Liver (tissue), 9 donors: ENCODE results near the gene TREX2. TPM values are rescaled to one million over a fixed set of nuclear protein-coding genes. Genes with fewer than 3 reads are reported as not detected.

Source experiments
- DNase-seq: peaks from one replicate; pipeline ENCODE4 v3.0.0-alpha.2; 2017; ENCODE audit warnings: low spot score
- H3K27ac ChIP-seq, 2 donors: one replicate each; pipeline ENCODE4 v1.7.0; 2013; ENCODE audit warnings: inconsistent platforms in 2 of 2, low read length in 2 of 2, control low read depth in 1 of 2, low read depth in 1 of 2, mild to moderate bottlenecking in 1 of 2
- H3K27me3 ChIP-seq, 4 donors: one replicate each; pipeline versions ENCODE4 v1.6.1 to v1.7.0; 2013; ENCODE audit warnings: low read length in 3 of 4, inconsistent platforms in 1 of 4, mild to moderate bottlenecking in 1 of 4, moderate library complexity in 1 of 4; ENCODE audit not compliant: control insufficient read depth in 4 of 4, insufficient read depth in 4 of 4
- H3K36me3 ChIP-seq, 4 donors: one replicate each; pipeline versions ENCODE4 v1.6.1 to v1.7.0; 2013; ENCODE audit warnings: low read length in 3 of 4, mild to moderate bottlenecking in 3 of 4, low read depth in 1 of 4, moderate library complexity in 1 of 4; ENCODE audit not compliant: control insufficient read depth in 4 of 4, insufficient read depth in 3 of 4
- H3K4me1 ChIP-seq, 4 donors: one replicate each; pipeline versions ENCODE4 v1.6.1 to v1.7.0; 2013; ENCODE audit warnings: low read length in 3 of 4, mild to moderate bottlenecking in 3 of 4, moderate library complexity in 1 of 4; ENCODE audit not compliant: control insufficient read depth in 4 of 4, insufficient read depth in 4 of 4
- H3K4me3 ChIP-seq, 3 donors: one replicate each; pipeline versions ENCODE4 v1.6.1 to v1.7.0; 2013; ENCODE audit warnings: low read length in 3 of 3, control low read depth in 1 of 3, low read depth in 1 of 3, mild to moderate bottlenecking in 1 of 3
- H3K9ac ChIP-seq, 2 donors: one replicate each; pipeline ENCODE4 v1.7.0; 2013; ENCODE audit warnings: low read length in 2 of 2, mild to moderate bottlenecking in 2 of 2, moderate library complexity in 2 of 2, control low read depth in 1 of 2, low read depth in 1 of 2
- H3K9me3 ChIP-seq, 4 donors: one replicate each; pipeline versions ENCODE4 v1.6.1 to v1.7.0; 2013; ENCODE audit warnings: low read length in 3 of 4; ENCODE audit not compliant: control insufficient read depth in 4 of 4
- EGR1 ChIP-seq, 2 donors: IDR thresholded peaks; 2 replicates each; pipeline ENCODE4 v1.6.1; 2016 to 2018; ENCODE audit warnings: antibody characterized with exemption in 2 of 2, low read depth in 2 of 2
- FOXA1 ChIP-seq: IDR thresholded peaks from 2 replicates; pipeline ENCODE4 v1.6.1; 2016; ENCODE audit warnings: antibody characterized with exemption
- FOXA2 ChIP-seq: IDR thresholded peaks from 2 replicates; pipeline ENCODE4 v1.6.1; 2016; ENCODE audit warnings: antibody characterized with exemption
- GABPA ChIP-seq, 2 donors: IDR thresholded peaks in 1 of 2; conservative IDR thresholded peaks in 1 of 2; 2 replicates each; pipeline ENCODE4 v1.6.1; 2016; ENCODE audit warnings: antibody characterized with exemption in 2 of 2, mild to moderate bottlenecking in 1 of 2, moderate library complexity in 1 of 2
- HNF4A ChIP-seq, 2 donors: conservative IDR thresholded peaks; 2 replicates each; pipeline ENCODE4 v1.6.1; 2016; ENCODE audit warnings: antibody characterized with exemption in 2 of 2, mild to moderate bottlenecking in 2 of 2
- HNF4G ChIP-seq: IDR thresholded peaks from 2 replicates; pipeline ENCODE4 v1.6.1; 2016; ENCODE audit warnings: antibody characterized with exemption
- JUND ChIP-seq, 2 donors: IDR thresholded peaks; 2 replicates each; pipeline ENCODE4 v1.6.1; 2016; ENCODE audit warnings: antibody characterized with exemption in 2 of 2
- NR2F2 ChIP-seq: IDR thresholded peaks from 2 replicates; pipeline ENCODE4 v1.6.1; 2016; ENCODE audit warnings: antibody characterized with exemption
- RAD21 ChIP-seq, 2 donors: IDR thresholded peaks; 2 replicates each; pipeline ENCODE4 v1.6.1; 2016; ENCODE audit warnings: antibody characterized with exemption in 2 of 2, mild to moderate bottlenecking in 2 of 2
- RXRA ChIP-seq, 2 donors: IDR thresholded peaks; 2 replicates each; pipeline ENCODE4 v1.6.1; 2017 to 2018; ENCODE audit warnings: antibody characterized with exemption in 2 of 2, mild to moderate bottlenecking in 1 of 2
- SP1 ChIP-seq: IDR thresholded peaks from 2 replicates; pipeline ENCODE4 v1.6.1; 2018; ENCODE audit warnings: antibody characterized with exemption, mild to moderate bottlenecking
- TAF1 ChIP-seq: conservative IDR thresholded peaks from 2 replicates; pipeline ENCODE4 v1.6.1; 2016; ENCODE audit warnings: antibody characterized with exemption, mild to moderate bottlenecking
- YY1 ChIP-seq: IDR thresholded peaks from 2 replicates; pipeline ENCODE4 v1.6.1; 2016; ENCODE audit warnings: antibody characterized with exemption, mild to moderate bottlenecking
- WGBS: extraction: QIAGEN DNeasy Blood & Tissue Kit; methylation state at CpG from one replicate; pipeline ENCODE4 v1.1.7; 2013; 5-methylcytosine and 5-hydroxymethylcytosine counted together
- polyA plus RNA-seq, 2 donors: library from polyadenylated mRNA; stranded (reverse) in 1 of 2; unstranded in 1 of 2; fragments of 200-250 nt in 1 of 2; fragments of >200 nt in 1 of 2; fragmentation: Nextera tagmentation in 1 of 2; extraction: Ambion mirVana in 1 of 2; gene quantifications; one replicate each; pipeline versions ENCODE4 v1.2.1 to v1.2.3, GENCODE V29; 2013 to 2015
- total RNA-seq, 2 donors: library from RNA; depleted of rRNA; stranded (reverse); fragments of >200 nt; gene quantifications; one replicate each; pipeline ENCODE4 v1.2.3, GENCODE V29; 2014
- TF ChIP-seq, protein P1 (sequence below): IDR thresholded peaks from 2 replicates; pipeline ENCODE4 v1.6.1; 2016; ENCODE audit warnings: antibody characterized with exemption
- TF ChIP-seq, protein P2 (sequence below): IDR thresholded peaks from 2 replicates; pipeline ENCODE4 v1.6.1; 2016; ENCODE audit warnings: antibody characterized with exemption, mild to moderate bottlenecking
- TF ChIP-seq, protein P3 (sequence below): fragments of 150-350 bp; IDR thresholded peaks from 2 replicates; pipeline ENCODE4 v1.5.1; 2017; ENCODE audit warnings: improper control_type of control experiment, low read depth, low read length; ENCODE audit not compliant: missing input control
- TF ChIP-seq, protein P4 (sequence below): IDR thresholded peaks from 2 replicates; pipeline ENCODE4 v1.6.1; 2016; ENCODE audit warnings: antibody characterized with exemption
- TF ChIP-seq, protein P5 (sequence below): IDR thresholded peaks from 2 replicates; pipeline ENCODE4 v1.6.1; 2016; ENCODE audit warnings: antibody characterized with exemption
- donor health status: healthy.
- donor health status: healthy.
- donor health status: healthy.
- donor health status: healthy.
- donor health status: healthy.

TREX2 gene
- total and polyA plus RNA-seq, 4 donors = 0.13 to 1.3 (median 1.2) TPM; not detected in 1

DNA sequence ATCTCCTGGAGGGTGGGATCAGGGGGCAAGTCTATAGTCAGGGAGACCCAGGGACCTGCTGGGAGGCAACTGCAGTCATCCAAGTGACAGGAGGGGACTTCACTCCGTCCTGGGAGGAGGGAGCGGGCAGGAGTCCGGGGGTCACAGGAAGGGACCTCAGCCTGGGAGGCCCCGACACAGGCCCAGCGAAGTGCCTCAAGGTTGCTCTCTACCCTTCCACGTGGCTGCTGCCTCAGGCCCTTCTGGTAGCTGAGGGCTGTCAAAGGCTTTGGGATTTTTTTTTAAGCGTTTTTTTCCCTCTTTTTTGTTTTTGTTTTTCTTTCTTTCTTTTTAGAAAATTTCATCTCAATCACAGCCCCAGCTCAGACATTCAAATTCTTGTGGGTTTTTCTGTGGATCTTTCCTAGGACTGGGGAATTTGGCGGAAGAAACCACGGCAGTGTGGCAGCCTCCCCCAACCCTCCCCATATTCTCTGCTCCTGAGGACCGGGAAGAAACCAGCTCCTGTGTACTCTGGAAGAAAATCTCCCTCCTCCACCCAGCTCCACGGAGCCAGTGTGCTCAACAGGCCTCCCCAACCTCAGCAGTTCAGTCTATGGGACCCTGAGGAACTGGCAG, 25.9 kb upstream of the TREX2 start:
- H3K27ac ChIP-seq = peak overlapping the region in 1 of 2 donors; percentile 25
- peaks cover 2 to 15% (median 8%) of the 10 kb centered on the region in 4 donors for H3K4me1 ChIP-seq
- no peaks in the 10 kb centered on the region for H3K27me3 ChIP-seq
- 81% methylated on average over 11 of the region's 11 CpGs for WGBS
- no peak for TF ChIP-seq TAF1
- TF ChIP-seq, protein P1, sequence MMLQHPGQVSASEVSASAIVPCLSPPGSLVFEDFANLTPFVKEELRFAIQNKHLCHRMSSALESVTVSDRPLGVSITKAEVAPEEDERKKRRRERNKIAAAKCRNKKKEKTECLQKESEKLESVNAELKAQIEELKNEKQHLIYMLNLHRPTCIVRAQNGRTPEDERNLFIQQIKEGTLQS = no peak
- no peak for DNase-seq
- no peaks in the 10 kb centered on the region for H3K9me3 ChIP-seq
- H3K4me3 ChIP-seq = no peak overlapping the region
- no peak overlapping the region for H3K9ac ChIP-seq
- no peaks in the 10 kb centered on the region for H3K36me3 ChIP-seq

DNA sequence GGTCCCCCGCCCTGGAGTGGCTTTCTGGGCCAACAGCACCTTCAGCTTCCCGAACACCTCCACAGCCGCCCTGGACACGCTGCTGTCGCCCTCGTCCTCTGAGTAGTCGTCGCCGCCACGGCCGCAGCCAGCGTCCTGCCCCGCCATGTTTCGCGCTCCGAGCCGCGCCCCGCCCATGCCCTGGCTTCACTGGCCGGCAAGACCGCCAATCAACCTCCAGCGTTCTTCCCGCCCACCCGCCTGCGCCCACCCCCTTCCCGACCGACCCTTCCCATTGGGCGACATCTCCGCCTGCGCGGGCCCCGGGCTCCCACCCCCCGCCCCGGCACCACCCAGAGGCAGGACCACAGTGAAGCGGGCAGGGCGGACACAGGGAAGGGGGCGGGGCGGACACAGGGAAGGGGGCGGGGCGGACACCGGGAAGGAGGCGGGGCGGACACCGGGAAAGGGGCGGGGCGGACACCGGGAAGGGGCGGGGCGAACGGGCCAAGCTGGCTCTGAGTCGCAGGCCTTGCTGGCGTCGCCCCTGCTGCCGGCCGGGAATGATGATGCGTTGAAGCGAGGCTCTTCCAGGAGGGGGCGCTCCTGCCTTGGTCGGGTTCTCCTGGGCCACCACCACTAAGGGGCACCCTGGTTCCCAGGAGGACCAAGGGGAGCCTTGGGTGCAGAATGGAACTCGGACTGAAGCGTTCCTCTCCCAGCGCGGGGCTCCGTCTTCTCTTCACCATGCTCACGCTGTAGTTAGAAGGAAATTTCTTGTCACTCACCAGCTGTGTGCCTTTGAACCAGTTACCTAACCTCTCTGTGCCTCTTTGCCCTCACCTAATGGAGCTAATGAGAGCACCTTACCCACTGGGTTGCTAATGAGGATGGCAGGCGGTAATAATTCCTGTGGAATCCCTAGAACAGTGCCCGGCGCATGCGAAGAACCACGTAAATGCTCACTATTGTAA, 24.8 kb upstream of the TREX2 start, which contains the start of gene HAUS7:
Gene HAUS7, minus strand, starts transcription at position 166 of the 953 bp plus-strand sequence. Its CDS starts 19 bp downstream, at position 147.
- H3K27ac ChIP-seq = peak within 1 kb of the TSS; percentile 25 to 50
- DNase-seq = peak; percentile 92
- peak within 1 kb of the TSS in 1 of 2 donors; percentile 26 for H3K9ac ChIP-seq
- TF ChIP-seq HNF4A (conservative IDR thresholded peaks at IDR 0.05) (no peak), EGR1 (IDR thresholded peaks at IDR 0.05; ENCODE audit: low read depth in 2 of 2) (no peak), GABPA (IDR thresholded peaks at IDR 0.05 in 1 of 2, conservative IDR thresholded peaks at IDR 0.05 in 1 of 2) (no peak), YY1 (peak; percentile 66), RXRA (IDR thresholded peaks at IDR 0.05) (no peak), FOXA2 (no peak), HNF4G (no peak), NR2F2 (no peak), FOXA1 (no peak), SP1 (peak; percentile 22), JUND (IDR thresholded peaks at IDR 0.05) (no peak), RAD21 (IDR thresholded peaks at IDR 0.05) (peak; percentile 69 to 74), TAF1 (no peak)
- TF ChIP-seq, protein P2, sequence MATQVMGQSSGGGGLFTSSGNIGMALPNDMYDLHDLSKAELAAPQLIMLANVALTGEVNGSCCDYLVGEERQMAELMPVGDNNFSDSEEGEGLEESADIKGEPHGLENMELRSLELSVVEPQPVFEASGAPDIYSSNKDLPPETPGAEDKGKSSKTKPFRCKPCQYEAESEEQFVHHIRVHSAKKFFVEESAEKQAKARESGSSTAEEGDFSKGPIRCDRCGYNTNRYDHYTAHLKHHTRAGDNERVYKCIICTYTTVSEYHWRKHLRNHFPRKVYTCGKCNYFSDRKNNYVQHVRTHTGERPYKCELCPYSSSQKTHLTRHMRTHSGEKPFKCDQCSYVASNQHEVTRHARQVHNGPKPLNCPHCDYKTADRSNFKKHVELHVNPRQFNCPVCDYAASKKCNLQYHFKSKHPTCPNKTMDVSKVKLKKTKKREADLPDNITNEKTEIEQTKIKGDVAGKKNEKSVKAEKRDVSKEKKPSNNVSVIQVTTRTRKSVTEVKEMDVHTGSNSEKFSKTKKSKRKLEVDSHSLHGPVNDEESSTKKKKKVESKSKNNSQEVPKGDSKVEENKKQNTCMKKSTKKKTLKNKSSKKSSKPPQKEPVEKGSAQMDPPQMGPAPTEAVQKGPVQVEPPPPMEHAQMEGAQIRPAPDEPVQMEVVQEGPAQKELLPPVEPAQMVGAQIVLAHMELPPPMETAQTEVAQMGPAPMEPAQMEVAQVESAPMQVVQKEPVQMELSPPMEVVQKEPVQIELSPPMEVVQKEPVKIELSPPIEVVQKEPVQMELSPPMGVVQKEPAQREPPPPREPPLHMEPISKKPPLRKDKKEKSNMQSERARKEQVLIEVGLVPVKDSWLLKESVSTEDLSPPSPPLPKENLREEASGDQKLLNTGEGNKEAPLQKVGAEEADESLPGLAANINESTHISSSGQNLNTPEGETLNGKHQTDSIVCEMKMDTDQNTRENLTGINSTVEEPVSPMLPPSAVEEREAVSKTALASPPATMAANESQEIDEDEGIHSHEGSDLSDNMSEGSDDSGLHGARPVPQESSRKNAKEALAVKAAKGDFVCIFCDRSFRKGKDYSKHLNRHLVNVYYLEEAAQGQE = no peak
- TF ChIP-seq, protein P1 = no peak
- TF ChIP-seq, protein P3, sequence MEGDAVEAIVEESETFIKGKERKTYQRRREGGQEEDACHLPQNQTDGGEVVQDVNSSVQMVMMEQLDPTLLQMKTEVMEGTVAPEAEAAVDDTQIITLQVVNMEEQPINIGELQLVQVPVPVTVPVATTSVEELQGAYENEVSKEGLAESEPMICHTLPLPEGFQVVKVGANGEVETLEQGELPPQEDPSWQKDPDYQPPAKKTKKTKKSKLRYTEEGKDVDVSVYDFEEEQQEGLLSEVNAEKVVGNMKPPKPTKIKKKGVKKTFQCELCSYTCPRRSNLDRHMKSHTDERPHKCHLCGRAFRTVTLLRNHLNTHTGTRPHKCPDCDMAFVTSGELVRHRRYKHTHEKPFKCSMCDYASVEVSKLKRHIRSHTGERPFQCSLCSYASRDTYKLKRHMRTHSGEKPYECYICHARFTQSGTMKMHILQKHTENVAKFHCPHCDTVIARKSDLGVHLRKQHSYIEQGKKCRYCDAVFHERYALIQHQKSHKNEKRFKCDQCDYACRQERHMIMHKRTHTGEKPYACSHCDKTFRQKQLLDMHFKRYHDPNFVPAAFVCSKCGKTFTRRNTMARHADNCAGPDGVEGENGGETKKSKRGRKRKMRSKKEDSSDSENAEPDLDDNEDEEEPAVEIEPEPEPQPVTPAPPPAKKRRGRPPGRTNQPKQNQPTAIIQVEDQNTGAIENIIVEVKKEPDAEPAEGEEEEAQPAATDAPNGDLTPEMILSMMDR = peak; percentile 67
- TF ChIP-seq, protein P4, sequence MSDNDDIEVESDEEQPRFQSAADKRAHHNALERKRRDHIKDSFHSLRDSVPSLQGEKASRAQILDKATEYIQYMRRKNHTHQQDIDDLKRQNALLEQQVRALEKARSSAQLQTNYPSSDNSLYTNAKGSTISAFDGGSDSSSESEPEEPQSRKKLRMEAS = no peak
- TF ChIP-seq, protein P5, sequence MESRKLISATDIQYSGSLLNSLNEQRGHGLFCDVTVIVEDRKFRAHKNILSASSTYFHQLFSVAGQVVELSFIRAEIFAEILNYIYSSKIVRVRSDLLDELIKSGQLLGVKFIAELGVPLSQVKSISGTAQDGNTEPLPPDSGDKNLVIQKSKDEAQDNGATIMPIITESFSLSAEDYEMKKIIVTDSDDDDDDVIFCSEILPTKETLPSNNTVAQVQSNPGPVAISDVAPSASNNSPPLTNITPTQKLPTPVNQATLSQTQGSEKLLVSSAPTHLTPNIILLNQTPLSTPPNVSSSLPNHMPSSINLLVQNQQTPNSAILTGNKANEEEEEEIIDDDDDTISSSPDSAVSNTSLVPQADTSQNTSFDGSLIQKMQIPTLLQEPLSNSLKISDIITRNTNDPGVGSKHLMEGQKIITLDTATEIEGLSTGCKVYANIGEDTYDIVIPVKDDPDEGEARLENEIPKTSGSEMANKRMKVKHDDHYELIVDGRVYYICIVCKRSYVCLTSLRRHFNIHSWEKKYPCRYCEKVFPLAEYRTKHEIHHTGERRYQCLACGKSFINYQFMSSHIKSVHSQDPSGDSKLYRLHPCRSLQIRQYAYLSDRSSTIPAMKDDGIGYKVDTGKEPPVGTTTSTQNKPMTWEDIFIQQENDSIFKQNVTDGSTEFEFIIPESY = no peak
- H3K27me3 ChIP-seq = no peaks in the 10 kb centered on the region
- 9% methylated on average over 69 of the region's 70 CpGs for WGBS
- peak within 1 kb of the TSS; percentile 65 to 69 (median 69) for H3K4me3 ChIP-seq
- H3K36me3 ChIP-seq = no peaks in the 10 kb centered on the region
- H3K9me3 ChIP-seq = no peaks in the 10 kb centered on the region
- H3K4me1 ChIP-seq = peaks cover 2 to 15% (median 8%) of the 10 kb centered on the region in 4 donors
